GM18520 (cell line): ENCODE measurements around the gene ACVR1C.
"Not testable (repeated sequence)": the region's sequence is repeated elsewhere in the genome, so short reads cannot be mapped to it uniquely, and the experiment has no call there.

Experiments used
- ATAC-seq: cut with Tn5 transposase; IDR thresholded peaks from one replicate; pipeline ENCODE4 v1.9.1; 2021; ENCODE audit not compliant: unreplicated experiment

Gene ACVR1C

DNA sequence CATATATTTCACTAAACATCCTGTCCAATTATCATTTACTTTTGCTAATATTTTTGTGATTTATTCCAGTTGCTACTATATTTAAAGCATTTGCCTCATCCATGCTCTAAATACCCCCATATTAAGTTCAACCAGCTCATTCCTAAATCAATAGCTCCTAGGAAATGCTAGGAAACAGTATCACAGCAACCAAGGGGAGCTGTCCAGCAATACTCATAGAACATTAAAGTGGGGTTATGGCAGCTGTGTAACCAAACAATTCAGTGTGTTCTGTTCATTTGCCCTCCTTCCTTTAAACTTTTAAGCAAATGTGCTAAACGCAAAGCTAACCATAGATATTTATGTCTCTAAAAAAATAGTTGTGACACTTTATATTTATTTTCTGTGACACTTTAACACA, 41.1 kb downstream of the ACVR1C start:
- ATAC-seq = no peak

DNA sequence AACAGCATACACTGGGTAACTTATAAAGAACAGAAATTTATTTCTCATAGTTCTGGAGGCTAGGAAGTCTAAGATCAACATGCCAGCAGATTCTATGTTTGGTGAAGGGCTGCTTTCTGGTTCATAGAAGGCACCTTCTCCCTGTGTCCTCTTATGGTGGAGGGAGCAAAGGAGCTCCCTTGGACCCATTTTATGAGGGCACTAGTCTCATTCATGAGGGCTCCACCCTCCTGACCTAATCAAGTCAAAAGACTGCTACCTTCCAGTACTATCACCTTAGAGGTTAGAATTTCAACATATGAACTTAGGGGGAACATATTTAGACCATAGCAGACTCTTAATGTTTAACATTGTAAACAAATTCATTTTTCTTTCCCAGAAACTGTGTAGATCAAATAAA, 54.5 kb downstream of the ACVR1C start:
- ATAC-seq = no peak

- no peak for ATAC-seq
Observed at GRCh38 chr2:157572725-157573124, 55.9 kb downstream of the ACVR1C start.

GRCh38 chr2:157566623-157567022, 62.0 kb downstream of the ACVR1C start:
- ATAC-seq = not testable (repeated sequence)

- ATAC-seq = not testable (repeated sequence)
Observed at GRCh38 chr2:157566113-157566512, 62.6 kb downstream of the ACVR1C start.

DNA sequence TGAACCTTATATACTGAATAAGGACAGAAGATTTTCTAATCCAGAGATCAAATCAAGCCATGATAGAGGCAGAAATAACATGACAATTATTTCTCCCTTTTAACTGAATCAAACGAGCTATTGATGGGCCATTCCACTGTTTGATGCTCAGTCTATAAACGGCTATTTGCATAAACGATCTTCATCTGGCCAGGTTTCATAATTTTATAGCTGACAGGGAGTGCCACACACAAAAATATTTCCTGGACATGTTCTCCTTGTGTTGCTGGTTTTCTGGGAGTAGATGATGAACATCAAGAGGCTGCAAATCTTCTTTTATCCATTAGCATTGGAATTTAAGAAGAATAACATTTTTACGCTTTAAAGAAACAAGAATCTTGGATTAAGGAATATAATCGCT, 63.1 kb downstream of the ACVR1C start:
- no peak for ATAC-seq

DNA sequence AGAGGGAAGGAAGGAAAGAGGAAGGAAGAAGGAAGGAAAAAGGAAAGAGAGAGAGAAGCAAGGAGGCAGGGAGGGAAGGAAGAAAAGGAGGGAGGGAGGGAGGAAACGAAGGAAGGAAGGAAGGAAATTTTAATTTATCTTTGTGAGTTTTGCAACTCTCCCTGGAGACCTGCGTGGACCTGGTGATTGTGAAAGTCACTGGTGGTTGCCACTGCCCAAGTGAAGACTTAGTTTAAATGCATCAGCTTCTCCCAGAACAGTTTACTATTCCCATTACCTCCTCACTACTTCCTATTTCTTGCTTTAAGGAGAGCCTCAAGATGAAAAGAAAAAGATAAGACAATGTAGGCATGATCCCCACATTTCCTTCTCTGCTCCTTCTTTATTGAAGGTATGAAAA, 68.8 kb downstream of the ACVR1C start:
- no peak for ATAC-seq

DNA sequence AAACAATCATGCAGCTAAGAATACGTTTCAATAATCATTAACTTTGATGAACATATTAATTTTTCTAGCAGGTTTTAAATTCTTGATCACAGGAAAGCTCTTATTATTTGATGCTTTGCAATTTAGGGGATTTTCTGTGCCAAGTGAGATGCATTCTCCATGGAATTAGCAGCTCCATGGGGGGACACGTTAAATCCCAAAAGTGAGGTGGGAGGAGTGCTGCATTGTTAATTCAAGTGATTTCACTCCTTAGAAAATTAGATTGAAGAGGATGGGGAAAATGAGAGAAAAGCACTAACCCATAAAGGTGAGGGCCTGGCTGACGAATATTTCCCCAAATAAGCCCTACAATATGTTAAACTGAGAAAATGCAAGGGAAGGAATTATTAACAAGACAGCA, 69.2 kb downstream of the ACVR1C start:
- no peak for ATAC-seq

- ATAC-seq = no peak
Observed at GRCh38 chr2:157559061-157559460, 69.6 kb downstream of the ACVR1C start.

- ATAC-seq = no peak
Observed at GRCh38 chr2:157557770-157558169, 70.9 kb downstream of the ACVR1C start.

DNA sequence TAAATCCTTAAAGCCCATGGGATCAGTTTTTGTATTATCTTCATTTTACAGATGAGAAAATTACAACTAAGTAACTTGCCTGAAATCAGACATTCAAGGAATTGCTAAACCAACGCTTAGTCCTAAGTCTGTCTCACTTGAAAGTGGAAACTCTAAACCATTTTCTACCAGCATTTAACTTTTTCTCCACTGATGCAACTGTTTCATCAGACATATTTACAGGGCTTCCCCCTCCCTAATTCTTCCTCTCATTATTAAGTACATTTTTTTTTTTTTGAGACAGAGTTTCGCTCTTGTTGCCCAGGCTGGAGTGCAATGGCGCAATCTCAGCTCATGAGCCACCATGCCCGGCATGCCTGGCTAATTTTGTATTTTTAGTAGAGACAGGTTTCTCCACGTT, 88.6 kb downstream of the ACVR1C start:
- ATAC-seq = no peak

- no peak for ATAC-seq
Observed at GRCh38 chr2:157538064-157538463, 90.6 kb downstream of the ACVR1C start.

GRCh38 chr2:157536815-157537214, 91.8 kb downstream of the ACVR1C start:
- no peak for ATAC-seq

GRCh38 chr2:157528963-157529751, 99.5 kb downstream of the ACVR1C start:
- no peak for ATAC-seq

DNA sequence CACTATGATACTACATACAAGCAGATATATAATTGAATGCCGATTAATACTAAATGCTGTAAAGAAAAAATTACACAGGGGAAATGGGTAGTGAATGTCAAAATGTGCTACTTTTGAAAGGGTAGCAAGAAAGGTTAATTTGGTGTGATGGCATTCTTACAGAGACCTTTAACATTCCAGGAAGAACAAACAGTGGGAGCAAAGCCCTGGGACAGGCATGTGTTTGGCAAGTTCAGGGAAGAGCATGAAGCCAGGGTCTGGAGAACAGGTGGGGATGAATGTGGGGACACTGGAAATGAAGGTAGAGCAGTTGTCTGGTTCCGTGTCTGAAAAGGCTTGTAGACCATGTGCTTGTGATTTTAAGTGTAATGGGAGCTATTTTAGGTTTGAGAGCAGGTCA, 102.6 kb downstream of the ACVR1C start:
- no peak for ATAC-seq

DNA sequence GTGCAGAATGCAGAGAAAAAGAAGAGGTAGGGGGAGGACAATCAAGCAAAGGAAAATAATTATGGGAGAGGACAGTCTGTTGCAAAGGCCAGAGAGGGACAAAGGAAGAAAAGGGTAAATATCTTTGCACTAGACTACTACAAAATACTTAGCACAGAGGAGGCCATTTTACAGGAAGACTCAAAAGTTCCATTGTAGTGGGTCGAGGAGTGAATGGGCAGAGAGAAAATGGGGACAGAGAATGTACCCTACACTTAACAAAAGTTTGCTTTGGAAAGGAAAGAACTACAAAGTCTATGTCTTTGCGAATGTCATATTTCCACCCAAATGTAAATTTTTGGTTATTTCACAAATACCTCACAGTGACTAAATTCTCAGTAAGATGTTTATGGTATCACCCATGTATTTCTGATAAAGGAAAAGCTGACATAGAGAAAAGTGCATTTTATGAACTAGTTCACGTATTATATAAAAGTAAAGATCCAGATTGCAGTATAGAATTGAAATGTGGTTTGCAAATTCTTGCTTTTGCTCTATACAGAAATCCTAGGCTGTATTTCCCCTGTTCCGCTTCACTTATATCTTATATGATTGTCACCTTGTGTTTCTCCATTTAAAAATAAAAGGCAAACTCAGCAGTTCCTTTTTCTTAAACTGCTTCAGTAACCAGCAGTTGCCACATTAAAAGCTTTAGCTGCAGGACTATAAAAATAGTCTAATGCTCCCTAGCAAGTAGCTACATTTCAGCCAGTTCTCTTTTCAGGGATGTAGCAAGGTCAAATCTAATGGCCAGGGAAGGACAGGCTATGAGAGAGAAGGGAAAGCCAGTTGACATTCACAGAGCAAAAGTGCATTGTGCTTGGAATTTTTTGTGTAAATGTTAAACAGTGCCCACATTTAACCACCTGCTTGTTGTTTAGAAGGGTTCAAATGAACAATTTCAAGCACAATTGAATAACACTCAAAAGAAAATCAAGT, 105.1 kb downstream of the ACVR1C start:
- ATAC-seq = no peak

- not testable (repeated sequence) for ATAC-seq
Observed at GRCh38 chr2:157514966-157515365, 113.7 kb downstream of the ACVR1C start.

DNA sequence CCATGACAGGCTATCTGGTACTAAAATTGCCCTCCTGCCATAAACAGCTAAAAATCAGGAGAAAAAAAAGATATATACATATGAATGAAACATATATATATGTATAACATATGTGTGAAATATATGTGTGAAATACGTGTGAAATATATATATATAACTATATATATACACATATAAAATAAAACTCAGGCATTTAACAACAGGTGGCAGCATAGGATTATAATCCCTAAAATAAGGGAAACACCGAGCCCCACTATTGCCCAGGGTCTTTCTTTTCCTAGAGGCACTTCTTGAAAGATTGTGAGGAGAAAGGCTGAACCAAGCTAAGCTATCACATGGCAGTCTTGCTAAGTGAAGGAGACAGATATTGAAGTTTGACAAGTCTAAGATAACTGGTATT, 118.9 kb downstream of the ACVR1C start:
- ATAC-seq = no peak

DNA sequence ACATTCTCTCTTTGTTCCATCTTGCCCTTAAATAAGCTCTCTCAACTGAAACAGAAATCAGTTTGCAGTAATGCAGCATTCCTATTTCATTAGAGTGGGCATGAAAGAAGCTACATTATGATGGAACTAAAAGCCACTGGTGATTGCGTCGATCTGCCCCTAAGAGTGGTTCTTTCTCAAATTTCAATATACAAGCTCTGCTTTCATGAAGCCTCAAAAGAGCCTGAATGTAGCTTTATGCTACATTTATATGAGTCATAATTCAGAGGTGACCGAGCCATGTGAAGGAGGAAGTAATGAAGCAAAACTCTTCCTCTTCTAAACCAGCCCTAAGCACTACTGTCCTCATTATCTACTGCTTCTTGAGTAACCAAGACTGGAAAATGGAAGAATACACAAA, 120.0 kb downstream of the ACVR1C start:
- no peak for ATAC-seq

- no peak for ATAC-seq
Observed at GRCh38 chr2:157506586-157506985, 122.1 kb downstream of the ACVR1C start.

DNA sequence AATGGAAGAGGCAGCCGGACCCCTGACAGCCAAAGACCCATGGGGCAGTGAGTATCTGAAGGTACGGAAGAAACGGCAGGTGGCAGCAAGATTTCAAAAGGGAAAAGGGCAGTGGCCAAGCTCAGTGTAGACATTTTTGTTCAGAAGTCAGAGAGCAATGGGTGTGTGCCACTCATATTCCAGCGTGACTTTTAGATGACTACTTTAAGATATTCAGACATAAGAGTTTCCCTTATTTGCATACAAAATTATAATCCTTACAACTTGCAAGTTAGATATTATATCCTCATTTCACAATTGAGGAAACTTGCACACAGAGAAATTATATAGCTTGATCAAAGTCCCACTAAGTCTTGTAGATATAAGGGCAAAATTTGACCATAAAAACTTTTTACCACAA, 124.0 kb downstream of the ACVR1C start:
- ATAC-seq = no peak

- ATAC-seq = no peak
Observed at GRCh38 chr2:157501026-157501425, 127.6 kb downstream of the ACVR1C start.
